HG02759 (cell line): ENCODE results near the gene AP2A2.

ENCODE experiments used
- ATAC-seq: cut with Tn5 transposase; IDR thresholded peaks from one replicate; pipeline ENCODE4 v1.9.1; 2021; ENCODE audit warnings: mild to moderate bottlenecking, moderate library complexity; ENCODE audit not compliant: unreplicated experiment

The AP2A2 gene

DNA sequence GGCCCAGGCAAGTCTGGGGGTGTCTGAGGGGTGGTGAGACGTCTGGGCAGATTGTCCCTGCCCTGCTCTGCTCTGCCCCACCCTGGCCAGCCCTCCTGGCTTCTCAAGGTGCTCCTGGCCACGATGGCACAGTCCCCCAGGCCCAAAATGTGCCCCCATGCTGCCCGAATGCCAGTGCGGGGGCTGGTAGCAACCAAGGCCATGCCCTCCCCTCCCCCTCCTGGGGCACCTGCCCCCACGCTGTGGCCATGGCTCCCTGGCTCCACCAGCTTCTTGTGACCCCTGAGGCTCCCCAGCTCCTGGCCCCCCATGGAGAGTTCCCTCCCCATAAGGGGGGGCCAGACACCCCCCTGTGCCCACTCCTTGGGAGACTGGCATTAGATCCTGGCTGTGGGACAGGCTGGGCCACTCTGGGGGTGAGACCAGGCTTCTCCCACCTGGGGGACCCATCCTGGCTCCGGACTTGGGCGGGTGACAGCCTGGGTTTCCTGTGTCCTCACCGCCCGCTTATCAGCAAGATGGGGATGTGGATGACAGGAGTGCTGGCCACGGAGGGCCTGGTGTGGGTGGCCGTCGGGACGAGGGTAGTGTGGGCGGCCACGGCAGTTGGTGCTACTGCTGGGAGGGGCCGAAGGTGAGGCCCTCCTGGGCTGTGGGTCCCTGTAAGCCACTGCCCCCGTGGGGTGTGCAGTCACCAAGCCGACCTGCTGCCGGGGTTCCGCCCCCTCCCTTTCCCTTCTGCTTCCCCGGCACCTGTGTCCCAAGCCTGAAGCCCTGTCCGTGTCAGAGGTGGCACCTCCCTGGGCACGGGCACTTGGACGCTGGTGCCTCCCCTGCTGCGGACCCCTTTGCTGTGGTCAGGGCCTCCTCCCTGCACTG is 126.7 kb downstream of the AP2A2 start:
- ATAC-seq, result no peak

DNA sequence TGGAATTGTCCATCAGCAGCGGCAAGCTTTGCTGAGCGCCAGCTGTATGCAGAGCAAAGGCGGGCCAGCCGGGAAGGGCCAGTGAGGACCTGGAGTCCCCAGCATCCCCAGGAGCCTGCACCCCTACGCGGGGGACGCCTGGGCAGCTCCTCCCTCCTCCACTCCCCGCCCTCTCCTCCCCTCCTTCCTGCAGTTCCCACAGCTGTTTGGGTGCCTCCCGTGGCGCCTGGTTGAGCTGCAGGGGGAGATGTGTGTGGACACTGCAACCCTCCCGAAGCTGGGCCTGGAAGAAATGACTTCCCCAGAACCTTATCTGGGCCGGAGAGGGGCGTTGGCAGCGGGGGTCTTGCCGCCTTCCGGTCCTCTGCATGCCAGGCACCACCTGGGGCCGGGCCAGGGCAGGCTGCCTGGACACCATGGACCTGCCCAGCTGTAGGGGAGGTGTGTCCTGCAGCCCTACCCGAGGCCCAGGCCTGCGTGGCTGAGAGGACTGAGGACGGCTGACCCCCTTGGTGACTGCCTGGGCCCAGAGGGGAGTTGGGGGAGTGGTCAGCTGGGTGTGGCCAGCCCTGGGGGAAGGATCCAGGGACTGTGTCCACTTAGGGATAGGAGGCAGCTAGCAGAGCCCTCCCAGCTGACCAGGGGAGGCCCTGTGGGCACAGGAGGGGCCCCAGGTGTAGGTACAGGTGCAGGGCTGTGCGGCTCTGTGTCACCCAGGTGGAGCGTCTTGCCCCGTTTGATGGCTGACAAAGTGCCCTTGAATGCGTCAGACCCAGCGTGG is 127.6 kb downstream of the AP2A2 start:
- ATAC-seq, result no peak

DNA sequence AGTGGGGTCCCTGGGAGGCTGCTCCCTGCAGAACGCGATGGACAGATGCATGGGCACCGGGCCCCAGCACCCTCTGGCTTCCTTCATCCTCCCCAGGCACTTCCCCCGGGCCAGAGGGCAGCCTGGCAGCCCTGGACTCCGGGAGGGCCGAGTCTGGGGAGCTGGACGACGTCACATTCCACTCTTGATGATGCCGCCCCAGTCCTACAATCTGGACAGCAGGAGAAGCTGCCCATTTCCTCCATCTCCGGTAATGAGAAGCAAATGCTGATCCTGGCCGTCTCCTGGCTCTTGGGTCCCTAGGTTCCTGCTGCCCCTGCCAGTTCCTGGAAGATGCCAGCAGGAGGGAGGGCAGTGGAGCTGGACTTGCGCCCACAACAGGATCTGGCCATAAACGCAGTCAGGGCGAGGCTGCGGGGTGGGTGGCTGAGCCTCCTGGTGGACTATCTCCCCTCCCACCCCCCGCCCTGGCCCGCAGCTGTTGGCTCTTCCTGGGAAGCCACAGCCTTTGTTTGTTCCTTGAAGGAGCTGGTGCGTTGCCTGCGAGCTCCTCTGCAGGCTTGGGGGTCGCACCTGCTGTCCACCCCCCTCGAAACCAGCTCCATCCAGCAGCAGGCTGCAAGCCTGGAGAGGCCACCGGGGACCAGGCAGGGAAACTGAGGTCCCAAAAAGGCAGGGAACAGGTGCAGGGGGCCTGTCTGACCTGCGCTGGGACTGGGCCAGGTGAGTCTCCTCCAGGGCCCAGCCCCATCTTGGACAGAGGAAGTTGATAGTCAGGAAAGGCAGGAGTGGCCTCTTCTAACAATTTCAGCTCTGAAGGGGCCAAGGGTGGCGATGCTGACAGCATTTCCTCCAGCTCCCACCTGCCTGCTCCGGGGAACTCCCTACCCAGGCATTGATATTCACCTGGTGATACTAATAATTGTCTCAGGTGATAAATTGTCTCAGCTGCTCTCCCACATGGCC is 128.8 kb downstream of the AP2A2 start:
- ATAC-seq, result no peak

DNA sequence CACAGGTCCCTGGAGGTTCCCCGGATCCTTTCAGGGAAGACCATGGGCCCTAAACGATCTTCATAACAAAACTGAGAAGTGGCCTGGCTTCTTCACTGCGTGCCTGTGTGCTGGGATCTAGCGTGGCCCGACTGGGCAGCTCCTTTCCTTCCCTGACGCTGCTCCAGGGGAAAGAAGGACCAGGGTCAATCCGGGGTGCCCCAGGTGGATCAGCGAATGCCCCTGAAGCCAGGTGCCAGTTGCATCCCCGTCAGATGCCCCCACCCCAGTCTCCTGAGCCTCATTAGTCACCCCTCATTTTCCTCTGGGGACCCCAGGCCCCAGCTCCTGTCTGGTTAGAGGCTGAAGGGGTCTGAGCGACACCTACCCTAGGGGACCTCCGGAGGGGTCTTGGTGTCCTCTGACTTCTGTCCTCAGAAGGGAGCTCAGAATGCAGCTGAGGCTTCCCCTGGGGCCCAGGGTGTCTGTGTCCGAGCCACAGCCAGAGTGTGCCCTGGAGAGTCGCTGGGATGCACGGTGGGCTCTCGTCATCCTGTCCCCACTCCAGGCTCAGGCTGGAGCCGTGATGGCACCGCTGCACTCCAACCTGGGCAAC is 129.5 kb downstream of the AP2A2 start:
- ATAC-seq, result no peak

DNA sequence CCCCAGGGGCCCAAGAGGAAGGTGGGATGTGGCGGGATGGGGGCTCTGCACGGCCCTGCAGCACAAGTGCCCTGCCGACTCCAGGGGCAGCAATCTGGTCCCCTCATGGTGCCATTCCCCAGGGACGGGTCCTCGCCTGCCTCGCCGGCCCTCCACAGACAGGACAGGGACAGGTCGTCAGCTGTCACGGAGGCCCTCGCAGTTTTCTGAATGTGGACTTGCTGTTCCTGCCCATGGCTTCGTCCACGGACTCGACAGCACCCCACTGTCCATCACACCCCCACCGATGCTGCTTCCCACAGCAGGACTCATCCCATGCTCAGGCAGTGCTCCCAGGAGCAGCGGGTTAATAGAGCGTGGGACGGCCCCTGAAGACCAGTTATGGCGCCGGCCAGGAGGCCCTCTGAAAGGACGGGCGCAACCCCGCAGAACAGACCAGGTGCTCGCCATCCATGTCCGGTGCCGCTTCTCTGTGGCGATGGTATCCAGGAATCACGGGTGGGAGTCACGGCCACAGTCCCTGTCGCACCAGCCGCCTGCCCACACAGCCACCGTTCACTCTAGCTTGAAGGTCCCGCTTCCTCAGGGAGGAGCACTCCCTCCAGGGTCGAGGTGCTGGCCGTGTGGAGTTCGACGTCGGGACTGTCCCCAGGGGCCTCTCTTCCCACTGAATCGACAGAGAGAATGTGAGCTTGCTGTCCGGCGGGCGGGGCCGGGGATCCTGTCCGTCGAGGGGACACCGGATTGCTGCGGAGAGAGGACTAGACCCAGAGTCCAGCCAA is 130.5 kb downstream of the AP2A2 start:
- no peak for ATAC-seq

DNA sequence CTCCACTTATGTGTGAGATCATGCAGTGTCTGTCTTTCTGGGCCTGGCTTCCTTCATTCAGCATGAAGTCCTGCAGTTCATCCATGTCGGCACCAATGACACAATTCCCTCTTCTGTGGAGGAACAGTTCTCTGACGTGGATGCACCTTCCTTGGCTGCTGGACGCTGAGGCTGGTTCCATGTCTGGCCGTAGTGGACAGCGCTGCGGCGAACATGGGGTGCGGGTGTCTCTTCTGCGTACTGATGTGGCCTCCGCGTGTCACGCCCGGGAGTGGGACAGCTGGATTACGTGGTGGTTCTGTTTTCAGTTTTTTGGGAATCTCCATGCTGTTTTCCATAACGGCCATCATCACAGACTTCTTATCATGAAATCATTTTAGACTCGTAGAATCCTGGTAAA is 132.1 kb downstream of the AP2A2 start:
- no peak for ATAC-seq

DNA sequence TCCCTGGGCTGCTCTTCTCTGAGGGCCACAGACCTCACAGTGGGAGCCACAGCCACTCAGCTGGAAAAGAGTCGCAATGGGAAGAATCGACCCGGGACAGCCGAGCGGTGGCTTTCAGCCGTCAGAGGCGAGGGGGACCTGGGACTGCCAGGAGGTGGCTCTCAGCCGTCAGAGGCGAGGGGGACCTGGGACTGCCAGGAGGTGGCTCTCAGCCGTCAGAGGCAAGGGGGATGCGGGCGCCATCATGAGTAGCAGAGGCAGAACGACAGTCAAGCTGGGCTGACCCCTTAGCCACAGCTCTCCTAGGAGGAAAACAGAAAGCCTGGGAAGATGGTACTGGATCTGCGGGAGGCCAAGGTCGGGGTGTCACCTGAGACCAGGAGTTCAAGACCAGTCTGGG is 134.1 kb downstream of the AP2A2 start:
- ATAC-seq, result no peak

DNA sequence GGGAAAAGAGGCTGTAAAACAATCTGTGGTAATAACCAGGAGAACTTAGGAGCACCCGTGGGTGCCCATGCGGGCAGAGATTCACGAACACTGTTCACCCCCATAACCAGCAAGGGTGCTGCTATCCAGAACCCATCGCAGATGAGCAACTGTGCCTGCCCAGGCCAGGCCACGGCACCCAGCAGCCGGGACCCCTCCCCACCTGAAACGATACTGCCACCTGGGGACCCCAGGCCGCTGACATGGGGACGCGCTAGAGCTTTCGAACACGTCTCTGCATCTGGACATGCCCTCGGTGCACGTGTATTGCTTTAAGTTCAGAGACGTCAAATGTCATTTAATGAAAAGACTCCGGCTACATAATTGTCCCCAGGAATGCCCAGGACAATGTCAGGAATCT is 134.7 kb downstream of the AP2A2 start:
- no peak for ATAC-seq

DNA sequence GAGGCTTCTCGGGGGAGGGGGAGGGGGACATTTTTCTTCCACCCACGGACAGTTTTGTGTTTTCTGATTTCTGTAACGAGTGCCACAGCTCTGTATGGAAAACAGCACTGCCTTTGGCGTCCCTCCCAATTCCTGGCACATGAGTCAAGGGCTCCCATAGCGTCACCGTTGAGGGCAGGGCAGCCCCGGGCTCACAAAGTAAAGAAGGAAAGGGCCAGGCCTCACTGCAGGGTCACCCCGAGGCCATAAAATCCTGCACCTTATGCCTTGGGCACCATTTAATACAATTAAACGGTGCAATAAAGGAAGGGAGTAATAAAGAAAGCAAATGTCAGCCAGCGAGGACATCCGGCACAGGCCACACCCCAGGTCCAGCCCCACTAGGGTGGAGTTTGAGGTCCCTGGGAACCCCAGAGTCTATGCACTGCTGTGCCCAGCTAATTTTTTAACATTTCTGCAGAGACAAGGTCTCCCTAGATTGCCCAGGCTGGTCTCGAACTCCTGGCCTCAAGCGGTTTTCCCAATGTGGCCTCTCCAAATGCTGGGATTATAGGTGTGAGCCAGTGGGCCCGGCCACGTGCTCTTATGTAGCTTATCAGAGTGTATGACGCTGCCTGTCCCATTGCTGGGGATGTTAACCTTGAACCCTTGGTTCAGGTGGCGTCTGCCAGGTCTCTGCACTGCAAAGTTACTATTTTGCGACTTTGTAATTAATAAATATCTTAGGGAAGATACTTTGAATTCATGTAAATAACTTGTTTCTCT is 135.4 kb downstream of the AP2A2 start:
- no peak for ATAC-seq
